ENCODE results near the gene SOHLH1.

Gene SOHLH1, protein sequence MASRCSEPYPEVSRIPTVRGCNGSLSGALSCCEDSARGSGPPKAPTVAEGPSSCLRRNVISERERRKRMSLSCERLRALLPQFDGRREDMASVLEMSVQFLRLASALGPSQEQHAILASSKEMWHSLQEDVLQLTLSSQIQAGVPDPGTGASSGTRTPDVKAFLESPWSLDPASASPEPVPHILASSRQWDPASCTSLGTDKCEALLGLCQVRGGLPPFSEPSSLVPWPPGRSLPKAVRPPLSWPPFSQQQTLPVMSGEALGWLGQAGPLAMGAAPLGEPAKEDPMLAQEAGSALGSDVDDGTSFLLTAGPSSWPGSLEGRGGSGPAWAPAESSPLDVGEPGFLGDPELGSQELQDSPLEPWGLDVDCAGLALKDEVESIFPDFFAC

DNA sequence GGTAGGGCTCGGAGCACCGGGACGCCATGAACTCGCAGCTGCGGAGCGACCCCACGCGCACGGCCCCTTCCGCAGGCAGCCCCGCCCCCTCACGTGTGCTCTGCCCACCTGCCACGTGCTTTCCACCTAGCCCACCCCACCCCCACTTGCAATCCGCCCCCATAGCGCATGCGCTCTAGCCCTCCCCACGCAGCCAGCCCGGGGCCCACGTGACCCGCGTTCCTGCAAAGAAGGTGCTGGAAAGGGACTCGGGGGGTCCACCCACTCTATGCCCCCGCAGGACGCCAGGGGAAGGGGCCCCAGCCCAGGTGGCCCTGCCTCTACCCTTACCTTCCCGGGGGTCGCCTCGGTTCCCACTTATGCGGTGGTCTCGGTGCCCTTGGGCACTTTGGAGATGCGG lies at the start of gene SOHLH1:
TSS of gene SOHLH1 (minus strand) at position 42 of the 400 bp plus-strand sequence. CDS start at position 28, 14 bp downstream.
- no peak for DNase-seq

- DNase-seq: no peak
Observed at GRCh38 chr9:135748676-135749075, 49.4 kb upstream of the SOHLH1 start.

GRCh38 chr9:135747311-135747710 lies 48.0 kb upstream of the SOHLH1 start:
- DNase-seq: no peak

- no peak for DNase-seq
Observed at GRCh38 chr9:135746565-135746964, 47.3 kb upstream of the SOHLH1 start.

DNA sequence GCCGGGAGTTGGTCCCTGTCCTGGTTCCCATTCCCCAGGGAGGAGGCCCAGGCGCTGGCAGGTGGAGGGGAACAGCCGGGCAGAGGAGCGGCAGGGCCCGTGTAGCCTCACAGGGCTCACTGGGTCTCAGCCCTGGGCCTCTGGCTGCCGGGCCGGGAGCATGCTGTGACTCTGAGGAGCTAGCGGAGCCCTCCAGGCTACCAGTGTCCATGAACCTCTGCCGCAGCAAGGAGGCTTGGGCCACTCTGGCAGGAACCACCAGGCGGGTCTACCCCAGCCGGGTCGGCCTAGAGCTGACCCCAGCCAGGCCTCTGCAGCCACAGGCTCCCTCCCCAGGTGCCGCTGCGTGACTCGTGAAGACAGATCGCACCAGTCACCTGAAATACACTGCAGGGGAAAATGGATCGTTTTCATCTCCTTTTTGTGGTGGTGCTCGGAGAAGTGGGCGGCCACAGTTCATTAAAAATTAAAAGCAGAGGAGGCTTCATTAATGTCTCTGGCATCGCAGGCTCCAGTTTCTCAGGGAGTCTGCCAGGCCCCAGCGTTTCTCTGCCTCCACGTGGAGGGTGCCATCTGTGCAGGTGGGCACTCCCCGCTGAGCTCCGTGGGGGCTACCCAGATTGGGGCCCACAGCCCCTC lies 46.5 kb upstream of the SOHLH1 start:
- no peak for DNase-seq

GRCh38 chr9:135745189-135745588 lies 45.9 kb upstream of the SOHLH1 start:
- DNase-seq: no peak

GRCh38 chr9:135744333-135745070 lies 45.2 kb upstream of the SOHLH1 start:
- DNase-seq: no peak

DNA sequence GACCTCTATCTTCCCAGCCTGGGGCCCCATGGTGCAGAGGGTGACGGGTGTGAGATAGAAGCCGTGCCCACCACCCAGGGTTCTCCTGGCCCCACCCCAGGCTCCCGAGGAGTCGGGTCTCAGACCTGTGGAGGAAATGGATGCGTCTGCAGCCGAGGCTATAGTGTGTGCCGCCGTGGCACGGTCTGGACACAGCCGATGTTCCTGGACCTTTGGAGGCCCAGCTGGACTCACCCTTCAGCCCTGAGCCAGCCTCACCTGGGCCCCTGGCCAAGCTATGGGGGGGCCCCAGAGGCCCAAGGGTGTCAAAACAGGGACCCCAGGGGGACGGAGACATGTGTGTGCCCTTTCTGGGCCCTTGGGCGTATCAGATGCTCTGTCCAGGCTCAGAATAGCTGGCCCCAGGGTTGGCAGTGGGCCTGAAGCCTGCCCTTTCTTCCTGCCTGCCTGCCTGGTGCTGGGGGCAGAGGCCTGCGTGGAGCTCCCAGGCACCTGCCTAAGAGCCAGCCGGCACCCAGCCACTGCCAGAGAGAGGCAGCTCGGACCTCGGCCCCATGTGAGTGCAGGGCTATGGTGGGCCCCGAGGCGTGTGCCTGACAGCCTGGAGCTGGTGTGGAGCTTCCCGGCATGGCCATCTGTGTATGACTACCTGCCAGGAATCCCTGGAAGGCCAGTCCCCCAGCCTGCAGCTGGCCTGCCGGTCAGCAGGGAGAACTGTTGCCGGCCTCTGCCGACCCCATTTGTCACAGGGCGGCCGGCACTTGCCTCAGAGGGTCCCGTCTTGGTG lies 44.5 kb upstream of the SOHLH1 start:
- no peak for DNase-seq

GRCh38 chr9:135743021-135743420 lies 43.7 kb upstream of the SOHLH1 start:
- DNase-seq: no peak

DNA sequence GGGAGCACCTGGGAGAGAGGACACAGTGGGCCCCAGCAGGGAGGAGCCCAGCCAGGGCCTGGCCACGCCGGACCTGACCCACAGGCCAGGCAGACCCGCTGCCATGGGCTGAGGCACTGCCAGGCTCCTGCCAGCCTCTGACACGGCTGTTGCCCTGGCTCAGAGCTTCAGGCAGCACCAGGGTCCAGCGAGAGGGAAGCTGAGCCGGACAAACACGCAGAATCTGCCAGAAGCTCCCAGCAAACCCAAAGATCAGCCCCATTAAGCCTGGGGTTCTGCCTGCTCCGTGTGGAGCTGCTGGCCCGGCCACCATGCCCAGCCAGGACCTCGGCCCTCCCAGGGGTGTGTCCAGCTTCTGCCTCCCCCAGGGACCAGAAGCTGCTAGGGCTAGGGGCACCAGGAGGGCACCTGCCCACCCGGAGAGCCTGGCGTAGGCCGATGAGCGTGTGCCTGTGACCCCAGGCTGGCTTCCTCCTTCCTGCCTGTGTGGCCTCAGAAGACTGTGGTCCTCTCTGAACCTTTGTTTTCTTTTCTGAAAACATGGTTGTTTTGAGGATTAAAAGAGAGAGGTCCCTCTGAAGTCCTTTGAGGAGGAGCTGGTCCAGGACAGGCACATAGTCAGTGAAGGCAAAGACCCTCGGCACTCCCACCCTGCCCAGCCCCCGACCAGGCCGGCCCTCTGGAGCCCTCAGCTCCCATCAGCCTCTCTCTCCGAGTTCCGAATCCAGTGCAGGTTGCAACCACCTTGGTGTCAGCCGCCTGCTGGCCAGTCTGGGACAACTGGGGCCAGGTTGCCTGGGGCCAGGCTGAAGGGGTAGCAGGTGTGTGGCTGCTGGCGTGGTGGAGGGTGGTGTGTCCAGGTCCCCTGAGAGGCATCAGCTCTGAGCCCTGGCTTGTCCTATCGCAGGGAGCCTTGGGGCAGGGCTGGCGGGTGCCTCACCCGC lies 42.3 kb upstream of the SOHLH1 start:
- DNase-seq: no peak

DNA sequence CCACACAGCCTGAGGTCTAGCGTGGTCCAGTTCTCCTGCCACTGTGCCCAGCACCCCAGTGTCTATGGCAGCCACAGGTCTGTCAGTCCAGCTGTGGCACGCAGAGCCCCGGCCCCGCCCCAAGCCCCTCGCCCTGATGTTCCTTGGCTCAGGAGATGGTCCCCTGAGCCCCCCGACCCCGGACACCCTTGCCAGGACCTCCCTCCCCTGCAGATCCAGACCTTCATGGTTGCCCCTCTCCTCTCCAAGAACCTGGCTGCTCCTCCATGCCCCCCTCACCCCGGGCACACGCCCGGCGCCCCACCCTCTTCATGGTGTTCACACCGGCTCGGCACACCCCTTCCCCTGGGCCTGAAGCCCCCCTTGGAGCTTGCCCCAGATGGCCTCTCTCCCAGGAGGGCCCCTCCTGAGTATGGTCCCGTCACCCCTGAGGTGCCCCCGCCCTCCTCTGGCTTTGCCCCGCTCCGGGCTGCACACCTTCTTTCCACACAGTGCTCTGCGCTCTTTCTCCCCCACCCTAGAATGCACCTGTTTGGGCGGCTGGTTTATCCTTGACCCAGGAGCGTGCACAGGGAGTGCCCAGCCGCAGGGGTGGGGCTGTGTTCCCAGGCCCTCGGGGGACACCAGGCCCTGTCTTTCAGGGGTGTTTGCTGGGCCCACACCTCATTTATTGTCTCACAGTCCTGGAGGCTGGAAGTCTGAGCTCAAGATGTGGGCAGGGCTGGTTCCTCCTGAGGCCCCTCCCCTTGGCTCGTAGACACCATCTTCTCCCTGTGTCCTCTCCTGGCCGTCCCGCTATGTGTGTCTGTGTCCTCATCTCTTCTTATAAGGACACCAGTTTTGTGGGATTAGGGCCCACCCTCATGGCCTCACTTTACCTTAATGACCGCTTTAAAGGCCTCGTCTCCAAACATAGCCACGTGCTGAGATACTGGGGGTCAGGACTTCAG lies 40.3 kb upstream of the SOHLH1 start:
- no peak for DNase-seq

GRCh38 chr9:135737840-135738521 lies 38.7 kb upstream of the SOHLH1 start:
- DNase-seq: no peak

- DNase-seq: no peak
Observed at GRCh38 chr9:135736979-135737839, 37.9 kb upstream of the SOHLH1 start.

DNA sequence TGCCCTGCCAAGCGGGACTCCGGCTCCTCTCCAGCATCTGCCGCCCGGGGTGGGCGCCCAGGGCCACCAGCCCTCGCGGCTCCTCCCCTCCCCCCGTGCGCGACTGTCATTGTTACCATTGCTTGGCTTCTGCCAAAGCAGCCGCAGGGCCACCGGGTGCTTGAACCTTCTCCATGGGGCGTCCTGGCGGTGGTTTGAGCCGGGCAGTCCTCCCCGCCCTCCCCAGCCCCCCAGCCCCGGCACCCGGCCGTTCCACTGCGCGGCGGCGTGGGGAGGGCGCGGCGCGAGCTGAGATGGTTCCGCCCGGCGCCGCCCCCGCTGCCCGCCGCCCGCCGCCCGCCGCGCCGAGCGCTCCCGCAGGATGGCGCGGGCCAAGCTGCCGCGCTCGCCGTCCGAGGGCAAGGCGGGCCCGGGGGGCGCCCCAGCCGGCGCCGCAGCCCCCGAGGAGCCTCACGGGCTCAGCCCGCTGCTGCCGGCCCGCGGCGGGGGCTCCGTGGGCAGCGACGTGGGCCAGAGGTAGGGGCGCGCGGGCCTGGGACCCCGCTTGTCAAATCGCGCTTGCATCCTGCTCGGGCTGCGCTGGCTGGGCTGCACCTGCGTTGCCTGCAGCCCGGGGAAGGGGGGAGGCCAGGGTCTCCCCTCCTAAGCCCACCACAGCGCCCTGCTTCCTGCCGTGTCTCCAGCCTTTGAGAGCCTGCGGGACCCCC lies 37.1 kb upstream of the SOHLH1 start:
- DNase-seq: no peak

GRCh38 chr9:135734616-135735144 lies 35.4 kb upstream of the SOHLH1 start:
- no peak for DNase-seq

DNA sequence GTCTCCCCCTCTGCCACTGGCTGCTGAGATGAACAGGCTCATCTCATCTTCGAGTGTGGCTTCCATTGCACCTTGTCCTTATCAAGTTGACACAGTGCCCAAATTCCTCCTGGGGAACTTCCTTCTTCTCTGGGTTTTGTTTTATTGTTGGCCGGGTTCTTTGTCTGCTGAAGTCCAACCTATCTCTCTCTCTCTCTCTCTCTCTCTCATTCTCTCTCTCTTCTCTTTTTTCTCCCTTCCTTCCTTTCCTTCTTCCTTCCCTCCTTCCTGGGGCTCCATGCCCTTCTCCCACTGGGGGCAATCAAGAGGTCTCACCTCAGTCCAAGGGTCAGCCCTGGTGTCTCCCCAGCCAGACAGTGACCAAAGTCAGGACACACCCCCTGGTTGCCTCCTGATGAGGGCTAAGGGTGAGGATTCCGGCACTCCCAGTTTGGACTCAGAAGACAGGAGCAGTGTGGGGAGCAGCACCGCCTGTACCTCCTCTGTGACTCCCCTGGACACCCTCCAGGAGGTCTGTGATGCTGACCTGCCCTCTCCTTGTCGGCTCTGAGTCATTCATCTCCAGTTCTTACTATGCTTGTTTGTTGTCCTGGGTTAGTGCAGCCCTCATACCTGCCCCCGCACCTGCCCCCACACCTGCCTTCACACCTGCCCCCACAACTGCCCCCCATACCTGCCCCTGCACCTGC lies 33.4 kb upstream of the SOHLH1 start:
- DNase-seq: no peak

DNA sequence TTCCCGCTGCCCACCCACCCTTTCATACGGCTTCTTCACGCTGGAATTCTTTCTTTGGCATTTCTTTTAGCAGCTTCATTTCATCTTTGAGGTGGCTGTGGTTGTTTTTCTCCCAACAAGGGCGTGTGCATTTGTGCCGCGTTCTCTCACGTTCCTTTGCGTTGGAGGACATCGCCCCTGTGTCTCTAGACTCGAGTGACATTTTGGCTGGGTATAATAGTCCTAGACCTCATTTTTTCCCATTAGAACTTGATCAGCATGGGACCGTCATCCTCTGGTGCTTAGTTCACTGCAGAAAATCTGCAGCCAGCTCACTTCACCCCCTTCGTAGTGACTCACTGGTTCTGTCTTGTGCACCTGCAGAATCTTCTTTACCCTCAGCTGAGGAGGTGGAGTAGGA lies 32.2 kb upstream of the SOHLH1 start:
- no peak for DNase-seq

All from CD4-positive, alpha-beta T cell treated with Interleukin-6 for 4 hours (primary cell).